GM06990 (cell line): Measurements from ENCODE around the gene DUSP2.

ENCODE experiments used
- DNase-seq: peaks from one replicate; pipeline ENCODE4 v3.0.0-alpha.2; 2011; ENCODE audit not compliant: insufficient read length; ENCODE audit errors: extremely low read depth
- H3K27me3 ChIP-seq: replicated peaks from 2 replicates; pipeline ENCODE4 v1.6.0; 2011; ENCODE audit warnings: low read length; ENCODE audit not compliant: control insufficient read depth, insufficient read depth
- H3K36me3 ChIP-seq: 2 replicates; pipeline ENCODE4 v1.5.1; 2011; ENCODE audit warnings: low read length; ENCODE audit not compliant: control insufficient read depth, insufficient read depth
- H3K4me3 ChIP-seq: replicated peaks from 2 replicates; pipeline ENCODE4 v1.5.1; 2011; ENCODE audit warnings: low read depth, mild to moderate bottlenecking, control low read depth, low read length
- TF ChIP-seq, protein P1 (sequence below): IDR thresholded peaks from 2 replicates; pipeline ENCODE4 v1.5.1; 2011; ENCODE audit warnings: low read length, control low read depth, mild to moderate bottlenecking, inconsistent platforms; ENCODE audit not compliant: insufficient read depth, poor library complexity, severe bottlenecking

The DUSP2 gene

DNA sequence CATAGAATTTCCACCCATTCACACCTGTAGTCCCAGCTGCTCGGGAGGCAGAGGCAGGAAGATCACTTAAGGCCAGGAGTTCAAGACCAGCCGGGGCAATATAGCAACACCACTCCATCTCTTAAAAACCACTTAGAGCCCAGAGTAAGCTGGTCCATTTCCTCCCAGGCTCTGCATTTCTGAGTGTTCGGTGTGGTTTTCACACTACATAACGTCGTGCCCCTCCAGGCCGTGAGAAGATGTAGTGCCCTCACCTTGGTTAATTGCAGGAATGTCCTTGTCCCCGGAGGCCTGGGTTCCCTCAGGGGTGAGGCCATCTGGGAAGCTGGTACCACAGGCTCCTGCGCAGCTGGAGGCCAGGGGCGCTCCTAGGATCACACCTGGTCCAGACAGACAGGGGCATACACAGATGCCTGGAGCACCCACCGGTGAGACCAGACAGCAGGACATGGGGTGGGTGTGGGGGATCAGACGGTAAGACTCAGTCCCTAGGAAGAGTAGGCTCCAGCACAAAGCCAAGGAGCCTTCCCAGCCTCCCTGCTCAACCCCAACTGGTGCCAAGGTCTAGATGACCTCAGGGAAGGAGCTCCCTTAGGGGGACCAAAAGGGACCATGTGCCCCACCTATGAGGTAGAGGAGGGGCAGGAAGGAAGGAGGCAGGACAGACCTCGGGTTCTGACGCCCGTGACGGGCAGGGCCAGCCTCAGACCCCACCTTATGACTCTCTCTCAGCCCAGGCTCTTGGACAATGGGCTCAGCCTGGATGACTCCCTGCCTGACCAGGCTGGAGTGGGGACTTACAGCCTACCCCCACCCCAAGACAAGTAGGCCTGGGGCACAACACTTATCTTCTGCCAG is 7.7 kb downstream of the DUSP2 start:
- DNase-seq, result no peak
- H3K27me3 ChIP-seq, result no peaks in the 10 kb centered on the region
- H3K36me3 ChIP-seq, result peaks cover 4% of the 10 kb centered on the region
- TF ChIP-seq, protein P1, sequence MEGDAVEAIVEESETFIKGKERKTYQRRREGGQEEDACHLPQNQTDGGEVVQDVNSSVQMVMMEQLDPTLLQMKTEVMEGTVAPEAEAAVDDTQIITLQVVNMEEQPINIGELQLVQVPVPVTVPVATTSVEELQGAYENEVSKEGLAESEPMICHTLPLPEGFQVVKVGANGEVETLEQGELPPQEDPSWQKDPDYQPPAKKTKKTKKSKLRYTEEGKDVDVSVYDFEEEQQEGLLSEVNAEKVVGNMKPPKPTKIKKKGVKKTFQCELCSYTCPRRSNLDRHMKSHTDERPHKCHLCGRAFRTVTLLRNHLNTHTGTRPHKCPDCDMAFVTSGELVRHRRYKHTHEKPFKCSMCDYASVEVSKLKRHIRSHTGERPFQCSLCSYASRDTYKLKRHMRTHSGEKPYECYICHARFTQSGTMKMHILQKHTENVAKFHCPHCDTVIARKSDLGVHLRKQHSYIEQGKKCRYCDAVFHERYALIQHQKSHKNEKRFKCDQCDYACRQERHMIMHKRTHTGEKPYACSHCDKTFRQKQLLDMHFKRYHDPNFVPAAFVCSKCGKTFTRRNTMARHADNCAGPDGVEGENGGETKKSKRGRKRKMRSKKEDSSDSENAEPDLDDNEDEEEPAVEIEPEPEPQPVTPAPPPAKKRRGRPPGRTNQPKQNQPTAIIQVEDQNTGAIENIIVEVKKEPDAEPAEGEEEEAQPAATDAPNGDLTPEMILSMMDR, result no peak
- H3K4me3 ChIP-seq, result no peak overlapping the region

DNA sequence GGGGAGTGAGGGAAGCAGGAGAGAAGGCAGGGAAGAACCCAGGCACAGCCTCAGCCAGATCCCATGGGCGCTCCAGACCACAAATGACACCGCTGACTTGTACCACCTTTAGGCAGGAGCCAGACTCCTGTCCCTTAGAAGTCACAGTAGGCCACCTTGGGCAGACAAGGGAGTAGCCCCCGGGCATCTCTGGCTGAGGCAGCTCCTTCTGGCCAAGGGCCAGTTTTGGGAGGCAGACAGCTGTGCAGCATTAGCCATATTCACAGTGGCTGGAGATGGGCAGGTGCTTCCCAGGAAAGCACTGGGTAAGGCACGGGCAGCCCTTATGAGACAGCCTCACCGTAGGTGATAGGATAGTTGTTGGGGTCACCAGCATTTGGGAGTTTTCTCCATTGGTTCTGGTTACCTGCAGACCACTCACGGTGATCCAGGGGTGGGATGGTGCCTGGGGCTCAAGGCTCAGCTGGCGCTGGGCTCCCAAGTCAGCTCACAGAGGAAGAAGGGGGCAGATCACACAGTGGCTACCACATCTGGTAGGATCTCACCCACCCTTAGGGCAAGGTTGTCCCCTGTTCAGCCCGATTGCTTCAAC is 9.0 kb downstream of the DUSP2 start:
- TF ChIP-seq, protein P1, result no peak
- Histone ChIP-seq H3K36me3 (no peaks in the 10 kb centered on the region; the same call in 1 of the 2 replicates), H3K4me3 (no peak overlapping the region), H3K27me3 (no peaks in the 10 kb centered on the region)
- DNase-seq, result no peak

DNA sequence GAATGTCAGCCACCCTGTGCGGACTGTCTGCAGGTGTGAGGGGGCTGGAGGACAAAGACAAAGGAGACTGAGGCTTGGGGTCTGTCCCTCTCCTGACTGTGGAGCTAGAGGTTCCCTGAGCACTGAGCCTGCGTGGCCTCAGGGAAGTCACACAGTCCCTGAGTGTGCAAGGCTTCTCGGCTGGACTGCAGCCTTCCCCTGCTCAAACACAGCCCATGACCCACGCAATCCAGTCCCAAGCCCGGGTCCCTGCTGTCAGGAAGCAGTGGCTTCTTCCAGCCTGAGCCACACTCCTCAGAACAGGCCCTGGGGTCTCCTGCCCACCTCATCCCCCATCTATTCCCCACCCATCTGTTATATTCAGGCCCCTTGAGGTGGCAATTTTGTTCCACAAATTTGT is 9.6 kb downstream of the DUSP2 start:
- H3K4me3 ChIP-seq, result no peak overlapping the region
- H3K36me3 ChIP-seq, result no peaks in the 10 kb centered on the region
- TF ChIP-seq, protein P1, result no peak
- no peaks in the 10 kb centered on the region for H3K27me3 ChIP-seq
- DNase-seq, result no peak

DNA sequence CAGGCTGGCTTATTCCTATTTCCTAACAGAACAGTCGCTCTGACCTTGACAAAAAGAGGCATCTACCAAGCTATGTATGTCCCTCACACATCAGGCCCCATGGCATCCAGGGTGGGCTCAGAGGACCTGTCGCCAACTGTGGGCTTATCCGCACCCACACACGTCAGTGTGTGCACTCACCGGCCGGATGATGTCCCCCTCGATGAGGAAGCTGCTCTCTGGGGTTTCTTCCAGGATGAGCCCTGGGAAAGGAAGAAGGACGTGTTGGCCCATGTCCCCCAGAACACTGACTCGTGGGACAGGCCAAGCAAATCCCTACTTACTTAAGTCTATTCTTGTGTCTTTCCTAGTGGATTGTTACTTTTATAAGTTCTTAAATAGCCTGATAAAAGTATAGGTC is 10.1 kb downstream of the DUSP2 start:
- Histone ChIP-seq H3K4me3 (no peak overlapping the region), H3K36me3 (no peaks in the 10 kb centered on the region), H3K27me3 (no peaks in the 10 kb centered on the region)
- DNase-seq, result no peak
- TF ChIP-seq, protein P1, result no peak

DNA sequence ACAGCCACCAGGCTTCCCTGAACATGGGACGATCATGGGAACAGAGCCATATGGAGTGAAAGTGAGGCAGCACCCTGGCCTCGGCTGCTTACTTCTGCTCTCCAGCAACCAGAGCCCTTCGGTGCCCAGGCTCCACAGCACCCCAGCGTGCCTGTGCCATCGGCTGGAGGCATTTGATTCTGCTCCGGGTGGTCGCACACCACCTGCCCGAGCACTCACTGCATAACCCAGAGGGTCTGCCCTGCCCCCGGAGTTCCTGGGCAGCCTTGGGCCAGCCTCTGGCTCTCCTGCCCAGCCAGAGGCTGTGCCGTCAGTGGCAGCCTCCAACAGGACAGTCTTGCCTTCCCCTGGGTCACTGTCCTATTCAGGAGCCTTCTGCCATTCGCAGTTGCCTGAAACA is 10.8 kb downstream of the DUSP2 start:
- Histone ChIP-seq H3K4me3 (no peak overlapping the region), H3K27me3 (no peaks in the 10 kb centered on the region), H3K36me3 (no peaks in the 10 kb centered on the region)
- no peak for DNase-seq
- TF ChIP-seq, protein P1, result no peak
